ENCODE data around the gene JAG2. TPM values are rescaled to one million over a fixed set of nuclear protein-coding genes. Genes with fewer than 3 reads are reported as not detected.

JAG2 gene
- total RNA-seq, 1 donor from 2014 or later, result 7.5 TPM

DNA sequence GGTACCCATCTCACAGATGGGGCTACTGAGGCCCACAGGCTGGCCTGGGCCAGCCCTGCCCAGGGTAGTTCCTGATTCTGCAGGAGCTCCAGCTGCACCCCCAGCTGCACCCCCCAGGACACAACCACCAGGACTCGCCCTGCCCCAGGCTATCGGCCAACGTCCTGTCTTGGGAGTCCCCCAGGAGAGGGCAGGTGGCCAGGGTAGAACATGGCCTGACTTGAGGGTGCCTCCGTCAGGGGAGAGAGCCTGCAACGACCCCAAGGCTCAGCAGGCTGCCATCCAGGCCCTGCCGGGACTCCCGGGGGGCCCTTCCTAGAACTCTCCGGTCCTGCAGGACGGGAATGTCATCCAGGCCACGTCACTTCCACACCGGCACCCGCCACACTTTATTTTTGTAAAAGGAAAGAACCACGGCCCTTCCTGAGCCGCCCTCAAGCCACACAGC lies 15.8 kb downstream of the JAG2 start:
- Mint-ChIP-seq H3K4me3 (ENCODE audit: unreplicated experiment) (no peak overlapping the region), H3K27me3 (ENCODE audit: unreplicated experiment) (peaks cover 3% of the 10 kb centered on the region), H3K9me3 (ENCODE audit: unreplicated experiment) (no peaks in the 10 kb centered on the region), H3K27ac (ENCODE audit: unreplicated experiment) (no peak overlapping the region), H3K4me1 (ENCODE audit: unreplicated experiment) (peaks cover 3% of the 10 kb centered on the region), H3K36me3 (ENCODE audit: unreplicated experiment) (no peaks in the 10 kb centered on the region)
- DNase-seq (ENCODE audit: extremely low spot score, unreplicated experiment), result no peak
- TF ChIP-seq CTCF (IDR thresholded peaks at IDR 0.05), result no peak

- Mint-ChIP-seq H3K4me3 (ENCODE audit: unreplicated experiment) (no peak overlapping the region), H3K9me3 (ENCODE audit: unreplicated experiment) (no peaks in the 10 kb centered on the region), H3K4me1 (ENCODE audit: unreplicated experiment) (peaks cover 3% of the 10 kb centered on the region), H3K27ac (ENCODE audit: unreplicated experiment) (no peak overlapping the region), H3K27me3 (ENCODE audit: unreplicated experiment) (peaks cover under 1% of the 10 kb centered on the region), H3K36me3 (ENCODE audit: unreplicated experiment) (no peaks in the 10 kb centered on the region)
- no peak for TF ChIP-seq CTCF (IDR thresholded peaks at IDR 0.05)
- DNase-seq (ENCODE audit: extremely low spot score, unreplicated experiment), result no peak
Observed at GRCh38 chr14:105151838-105152793, 16.5 kb downstream of the JAG2 start.

GRCh38 chr14:105151084-105151837 lies 17.3 kb downstream of the JAG2 start:
- Mint-ChIP-seq H3K4me3 (ENCODE audit: unreplicated experiment) (no peak overlapping the region), H3K36me3 (ENCODE audit: unreplicated experiment) (no peaks in the 10 kb centered on the region), H3K27me3 (ENCODE audit: unreplicated experiment) (no peaks in the 10 kb centered on the region), H3K9me3 (ENCODE audit: unreplicated experiment) (no peaks in the 10 kb centered on the region), H3K4me1 (ENCODE audit: unreplicated experiment) (peaks cover 3% of the 10 kb centered on the region), H3K27ac (ENCODE audit: unreplicated experiment) (no peak overlapping the region)
- DNase-seq (ENCODE audit: extremely low spot score, unreplicated experiment), result no peak
- TF ChIP-seq CTCF (IDR thresholded peaks at IDR 0.05), result no peak

GRCh38 chr14:105150368-105151083 lies 18.1 kb downstream of the JAG2 start:
- Mint-ChIP-seq H3K9me3 (ENCODE audit: unreplicated experiment) (no peaks in the 10 kb centered on the region), H3K4me3 (ENCODE audit: unreplicated experiment) (no peak overlapping the region), H3K27ac (ENCODE audit: unreplicated experiment) (no peak overlapping the region), H3K27me3 (ENCODE audit: unreplicated experiment) (no peaks in the 10 kb centered on the region), H3K36me3 (ENCODE audit: unreplicated experiment) (no peaks in the 10 kb centered on the region), H3K4me1 (ENCODE audit: unreplicated experiment) (peaks cover 3% of the 10 kb centered on the region)
- TF ChIP-seq CTCF (IDR thresholded peaks at IDR 0.05), result no peak
- DNase-seq (ENCODE audit: extremely low spot score, unreplicated experiment), result no peak

Measured in osteocyte (in vitro differentiated cells).